ENCODE measurements around the gene ABCF2.

Gene ABCF2

DNA sequence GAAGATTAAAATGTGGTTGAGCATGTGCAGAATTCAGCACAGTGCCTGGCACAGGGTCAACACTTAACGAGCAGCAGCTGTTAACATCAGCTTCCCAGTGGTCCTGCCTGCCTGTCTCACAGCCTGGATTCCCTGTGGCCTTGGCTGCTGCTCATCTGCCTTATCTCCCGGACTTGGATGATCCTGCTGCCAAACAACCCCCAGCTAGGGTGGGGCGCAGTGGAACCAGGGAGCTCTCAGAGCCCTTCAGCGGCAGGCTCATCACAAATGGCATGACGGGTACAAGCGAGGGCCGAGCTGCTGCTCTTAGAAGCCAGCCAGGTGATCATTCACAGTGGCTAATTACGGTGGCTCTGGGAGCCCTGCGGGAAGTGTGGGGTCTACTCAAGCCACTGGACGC lies 34.5 kb upstream of the ABCF2 start:
- no peak for DNase-seq (ENCODE audit: low spot score)
- in situ Hi-C loops (cut with MboI; ENCODE audit: low sequenced_read_pairs, unreplicated experiment) = no loop called here
- TF ChIP-seq, protein P1, sequence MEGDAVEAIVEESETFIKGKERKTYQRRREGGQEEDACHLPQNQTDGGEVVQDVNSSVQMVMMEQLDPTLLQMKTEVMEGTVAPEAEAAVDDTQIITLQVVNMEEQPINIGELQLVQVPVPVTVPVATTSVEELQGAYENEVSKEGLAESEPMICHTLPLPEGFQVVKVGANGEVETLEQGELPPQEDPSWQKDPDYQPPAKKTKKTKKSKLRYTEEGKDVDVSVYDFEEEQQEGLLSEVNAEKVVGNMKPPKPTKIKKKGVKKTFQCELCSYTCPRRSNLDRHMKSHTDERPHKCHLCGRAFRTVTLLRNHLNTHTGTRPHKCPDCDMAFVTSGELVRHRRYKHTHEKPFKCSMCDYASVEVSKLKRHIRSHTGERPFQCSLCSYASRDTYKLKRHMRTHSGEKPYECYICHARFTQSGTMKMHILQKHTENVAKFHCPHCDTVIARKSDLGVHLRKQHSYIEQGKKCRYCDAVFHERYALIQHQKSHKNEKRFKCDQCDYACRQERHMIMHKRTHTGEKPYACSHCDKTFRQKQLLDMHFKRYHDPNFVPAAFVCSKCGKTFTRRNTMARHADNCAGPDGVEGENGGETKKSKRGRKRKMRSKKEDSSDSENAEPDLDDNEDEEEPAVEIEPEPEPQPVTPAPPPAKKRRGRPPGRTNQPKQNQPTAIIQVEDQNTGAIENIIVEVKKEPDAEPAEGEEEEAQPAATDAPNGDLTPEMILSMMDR (IDR thresholded peaks at IDR 0.05; ENCODE audit: borderline replicate concordance, control extremely low read depth, extremely low read depth, insufficient read depth, missing control alignments) = no peak

DNA sequence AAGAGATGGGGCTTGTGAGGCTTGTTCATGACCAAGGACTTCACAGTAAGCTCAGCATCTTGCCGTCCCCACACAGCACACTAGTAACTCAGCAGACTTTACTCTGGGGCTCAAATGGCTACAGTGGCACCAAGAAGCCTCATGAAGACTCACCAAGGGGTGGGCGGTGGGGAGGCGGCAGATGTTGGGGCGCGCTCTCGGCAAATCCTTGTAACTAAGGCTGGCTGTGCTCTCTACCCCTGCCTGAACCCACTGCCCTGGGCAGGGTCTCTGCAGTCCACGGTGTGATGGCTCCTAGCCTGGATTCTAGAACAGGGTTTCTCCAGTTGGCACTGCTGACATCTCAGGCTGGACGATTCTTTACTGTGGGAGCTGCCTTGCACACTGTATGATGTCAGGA lies 33.9 kb upstream of the ABCF2 start:
- TF ChIP-seq, protein P1 (IDR thresholded peaks at IDR 0.05; ENCODE audit: borderline replicate concordance, control extremely low read depth, extremely low read depth, insufficient read depth, missing control alignments) = no peak
- in situ Hi-C loops (cut with MboI; ENCODE audit: low sequenced_read_pairs, unreplicated experiment) = no loop called here
- no peak for DNase-seq (ENCODE audit: low spot score)

DNA sequence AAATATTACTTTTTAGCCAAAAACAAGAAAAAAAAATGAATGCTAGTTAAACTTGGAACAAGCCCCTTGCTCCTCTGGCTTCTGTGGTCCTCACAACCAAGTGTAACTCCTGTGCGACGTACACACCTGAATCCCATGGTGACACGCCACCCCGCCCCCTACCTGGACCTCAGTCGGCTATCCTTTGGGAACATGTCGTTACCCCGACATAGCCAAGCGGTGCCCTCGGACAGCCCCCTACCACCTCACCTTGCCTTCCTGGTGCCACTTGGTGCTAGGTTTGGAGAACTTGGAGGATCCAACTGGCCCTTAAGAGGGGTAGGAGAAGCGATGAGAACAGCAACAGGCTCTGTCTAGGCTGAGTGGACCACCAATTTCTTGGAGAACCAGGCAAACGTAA lies 33.5 kb upstream of the ABCF2 start:
- in situ Hi-C loops (cut with MboI; ENCODE audit: low sequenced_read_pairs, unreplicated experiment) = no loop called here
- DNase-seq (ENCODE audit: low spot score) = no peak
- TF ChIP-seq, protein P1 (IDR thresholded peaks at IDR 0.05; ENCODE audit: borderline replicate concordance, control extremely low read depth, extremely low read depth, insufficient read depth, missing control alignments) = no peak

DNA sequence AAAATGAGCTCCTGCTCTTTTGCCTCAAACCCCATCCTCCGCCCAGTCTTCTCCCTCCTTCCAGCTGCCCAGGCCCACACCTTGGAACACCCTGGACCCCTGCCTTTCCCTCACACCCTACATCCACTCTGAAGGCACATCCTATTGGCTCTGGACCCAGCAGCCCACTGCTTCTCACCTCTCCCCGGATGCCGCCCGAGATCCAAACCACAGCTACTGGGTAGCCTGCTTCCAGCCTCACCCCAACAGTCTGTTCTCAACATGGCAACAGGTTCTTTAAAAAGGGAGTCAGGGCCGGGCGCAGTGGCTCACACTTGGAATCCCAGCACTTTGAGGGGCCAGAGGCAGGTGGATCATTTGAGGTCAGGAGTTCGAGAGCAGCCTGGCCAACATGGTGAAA lies 31.0 kb upstream of the ABCF2 start:
- TF ChIP-seq, protein P1 (IDR thresholded peaks at IDR 0.05; ENCODE audit: borderline replicate concordance, control extremely low read depth, extremely low read depth, insufficient read depth, missing control alignments) = no peak
- no peak for DNase-seq (ENCODE audit: low spot score)
- in situ Hi-C loops (cut with MboI; ENCODE audit: low sequenced_read_pairs, unreplicated experiment) = no loop called here

DNA sequence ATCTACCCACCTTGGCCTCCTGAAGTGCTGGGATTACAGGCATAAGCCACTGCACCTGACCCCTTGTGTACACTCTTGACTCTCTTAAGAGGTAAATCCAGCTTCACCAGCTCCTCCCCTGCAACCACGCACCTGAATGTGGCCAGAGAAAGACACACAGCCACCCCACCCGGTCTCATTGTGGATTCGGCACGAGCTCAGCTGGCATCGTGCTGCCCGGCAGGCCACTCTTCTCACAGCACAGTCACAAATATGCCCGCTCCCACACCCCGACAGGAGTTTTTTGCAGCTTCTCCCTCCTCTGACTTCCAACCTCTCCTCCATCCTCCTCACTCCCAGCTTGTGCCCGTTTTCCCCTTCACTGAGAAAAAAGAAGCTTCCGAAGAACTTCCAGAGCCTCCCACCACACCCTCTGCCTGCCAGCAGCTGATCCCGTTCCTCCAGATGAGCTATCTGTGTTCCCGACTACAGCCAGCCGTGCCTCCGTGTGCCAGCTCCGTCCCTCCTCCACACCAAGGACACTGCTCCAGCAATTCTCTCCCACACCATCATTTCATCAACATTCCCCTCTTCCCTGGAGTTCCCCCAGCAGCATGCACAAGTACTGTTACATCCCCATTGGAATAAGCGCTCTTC lies 29.5 kb upstream of the ABCF2 start:
- TF ChIP-seq, protein P1 (IDR thresholded peaks at IDR 0.05; ENCODE audit: borderline replicate concordance, control extremely low read depth, extremely low read depth, insufficient read depth, missing control alignments) = no peak
- no peak for DNase-seq (ENCODE audit: low spot score)
- in situ Hi-C loops (cut with MboI; ENCODE audit: low sequenced_read_pairs, unreplicated experiment) = no loop called here

DNA sequence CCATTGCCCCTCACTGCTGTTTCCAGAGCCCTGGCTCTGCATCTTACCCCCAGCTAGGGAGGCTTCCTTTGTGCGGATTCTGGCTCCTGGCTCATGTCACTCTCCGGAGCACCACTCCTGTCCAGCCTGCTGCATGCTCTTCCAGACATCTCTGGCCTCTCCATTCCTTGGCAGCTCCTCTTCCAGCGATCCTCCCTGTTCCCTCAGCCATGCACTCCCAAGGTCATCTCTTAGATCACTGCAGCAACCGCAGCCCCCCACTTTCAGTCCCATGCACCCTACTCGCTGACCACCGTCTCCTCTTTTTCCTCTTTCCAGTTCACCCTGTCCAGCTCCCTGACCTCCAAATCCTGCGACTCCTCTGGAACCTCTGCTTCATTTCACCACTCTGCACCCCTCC lies 28.4 kb upstream of the ABCF2 start:
- no peak for DNase-seq (ENCODE audit: low spot score)
- TF ChIP-seq, protein P1 (IDR thresholded peaks at IDR 0.05; ENCODE audit: borderline replicate concordance, control extremely low read depth, extremely low read depth, insufficient read depth, missing control alignments) = no peak
- in situ Hi-C loops (cut with MboI; ENCODE audit: low sequenced_read_pairs, unreplicated experiment) = no loop called here
